HepG2 (cell line): ENCODE measurements around the gene MYOM1. TPM values are rescaled to one million over a fixed set of nuclear protein-coding genes. Genes with fewer than 3 reads are reported as not detected.

Experiments
- ASH2L ChIP-seq: fragments of 300-600, 200-600 bp; sonication (generic); IDR thresholded peaks from 2 replicates; pipeline ENCODE4 v1.7.0; 2017; ENCODE audit warnings: low read depth, mild to moderate bottlenecking, moderate library complexity, mixed read lengths, low read length; ENCODE audit not compliant: insufficient read length
- FOXA3 ChIP-seq: IDR thresholded peaks from 2 replicates; pipeline ENCODE4 v1.6.1; 2016; ENCODE audit warnings: missing genetic modification reagents, missing compliant biosample characterization
- FOXO1 ChIP-seq: sonication (generic); formaldehyde crosslinking; IDR thresholded peaks from 2 replicates; pipeline ENCODE4 v1.4.0; 2020; ENCODE audit warnings: missing genetic modification reagents
- JUNB ChIP-seq: sonication (generic); formaldehyde crosslinking; IDR thresholded peaks from 2 replicates; pipeline ENCODE4 v1.8.0; 2022; ENCODE audit warnings: missing genetic modification reagents, mild to moderate bottlenecking, borderline replicate concordance
- MIXL1 ChIP-seq: IDR thresholded peaks from 2 replicates; pipeline ENCODE4 v1.6.1; 2016
- SALL1 ChIP-seq: sonication (generic); formaldehyde crosslinking; IDR thresholded peaks from 2 replicates; pipeline ENCODE4 v1.8.0; 2022; ENCODE audit warnings: mild to moderate bottlenecking, missing genetic modification reagents
- U2AF1 ChIP-seq: fragments of 200-400 bp; formaldehyde crosslinking; optimal IDR thresholded peaks from 2 replicates; pipeline ENCODE3; 2017; ENCODE audit warnings: mild to moderate bottlenecking, low read depth, low read length
- ZMYM2 ChIP-seq: sonication (generic); formaldehyde crosslinking; IDR thresholded peaks from 2 replicates; pipeline ENCODE4 v1.8.0; 2022; ENCODE audit warnings: mild to moderate bottlenecking, missing genetic modification reagents
- ZNF143 ChIP-seq: sonication (generic); formaldehyde crosslinking; IDR thresholded peaks from 2 replicates; pipeline ENCODE4 v1.4.0; 2020; ENCODE audit warnings: missing genetic modification reagents
- polyA plus RNA-seq, 8 experiments: library from polyadenylated mRNA; depleted of rRNA in 3 of 8; stranded (reverse) in 7 of 8; unstranded in 1 of 8; fragments of >200 nt; fragmentation: Illumina TruSeq in 4 of 8; extraction: Trizol in 4 of 8; gene quantifications; 2 replicates each; pipeline versions ENCODE4 v1.2.1 to v1.2.3, GENCODE V29; 2011 to 2016; ENCODE audit warnings: low read depth in 4 of 8, missing spikeins in 1 of 8, mixed read lengths in 1 of 8; ENCODE audit not compliant: insufficient read depth in 1 of 8
- total RNA-seq, 5 experiments: library from RNA; depleted of rRNA; stranded (reverse); fragments of >200 nt; fragmentation: Illumina TruSeq; extraction: Trizol; gene quantifications; 2 replicates each; pipeline ENCODE4 v1.2.3, GENCODE V29; 2016; ENCODE audit warnings: low read depth in 1 of 5
- TF ChIP-seq, protein P1 (sequence below): sonication (generic); formaldehyde crosslinking; IDR thresholded peaks from 2 replicates; pipeline ENCODE4 v1.4.0; 2020; ENCODE audit warnings: missing genetic modification reagents
- TF ChIP-seq, protein P2 (sequence below): sonication (generic); formaldehyde crosslinking; IDR thresholded peaks from 2 replicates; pipeline ENCODE4 v1.4.0; 2020; ENCODE audit warnings: missing genetic modification reagents
- TF ChIP-seq, protein P3 (sequence below): IDR thresholded peaks from 2 replicates; pipeline ENCODE4 v1.6.1; 2016; ENCODE audit warnings: missing compliant biosample characterization, missing genetic modification reagents, borderline replicate concordance
- TF ChIP-seq, protein P4 (sequence below): sonication (generic); formaldehyde crosslinking; IDR thresholded peaks from 2 replicates; pipeline ENCODE4 v1.4.0; 2020; ENCODE audit warnings: missing genetic modification reagents
- TF ChIP-seq, protein P5 (sequence below): sonication (generic); formaldehyde crosslinking; IDR thresholded peaks from 2 replicates; pipeline ENCODE4 v1.4.0; 2020; ENCODE audit warnings: missing genetic modification reagents, borderline replicate concordance

Gene MYOM1
- total and polyA plus RNA-seq, 2 of the 13 experiments (the other 11 are each of a cell fraction or from before 2014, with no cell fraction given) = 0.46 to 0.98 TPM

DNA sequence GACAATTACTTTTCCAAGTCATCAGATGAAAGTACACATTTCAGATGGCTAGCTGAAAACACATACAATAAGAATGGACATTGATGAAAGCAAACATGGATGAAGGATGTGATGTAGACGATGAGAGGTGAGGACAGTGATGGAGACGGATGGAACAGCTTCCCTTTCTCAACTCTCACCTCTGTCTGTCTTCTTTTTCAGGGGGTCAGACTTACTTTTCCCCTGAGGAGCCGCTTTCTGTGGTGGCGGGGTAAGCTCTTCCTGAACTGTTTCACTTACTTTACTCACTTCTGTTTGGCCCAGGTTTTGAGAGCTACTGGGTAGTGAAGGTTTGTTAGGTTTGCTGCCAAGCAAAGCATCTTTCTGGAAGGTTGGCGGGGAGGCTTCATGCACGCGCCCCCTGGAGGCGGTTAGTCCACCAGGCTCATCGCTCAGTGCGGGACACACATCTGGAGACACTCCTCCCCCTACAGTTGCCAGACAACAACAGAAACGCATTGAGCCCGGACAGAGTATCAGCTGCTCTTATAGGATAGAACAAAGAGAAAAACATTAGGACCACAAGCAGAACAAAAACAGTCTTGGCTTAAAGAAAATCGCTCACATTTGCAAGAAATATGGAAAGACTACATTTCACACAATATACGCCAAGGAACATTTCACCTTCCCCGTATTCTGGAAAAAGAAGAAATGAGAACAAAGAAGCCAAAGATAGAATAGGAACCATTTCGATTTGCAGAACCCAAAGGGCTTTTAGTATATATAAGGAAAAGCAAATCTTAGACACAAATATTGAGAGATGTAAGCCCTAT, 90.5 kb downstream of the MYOM1 start (continued):
- TF ChIP-seq, protein P1, sequence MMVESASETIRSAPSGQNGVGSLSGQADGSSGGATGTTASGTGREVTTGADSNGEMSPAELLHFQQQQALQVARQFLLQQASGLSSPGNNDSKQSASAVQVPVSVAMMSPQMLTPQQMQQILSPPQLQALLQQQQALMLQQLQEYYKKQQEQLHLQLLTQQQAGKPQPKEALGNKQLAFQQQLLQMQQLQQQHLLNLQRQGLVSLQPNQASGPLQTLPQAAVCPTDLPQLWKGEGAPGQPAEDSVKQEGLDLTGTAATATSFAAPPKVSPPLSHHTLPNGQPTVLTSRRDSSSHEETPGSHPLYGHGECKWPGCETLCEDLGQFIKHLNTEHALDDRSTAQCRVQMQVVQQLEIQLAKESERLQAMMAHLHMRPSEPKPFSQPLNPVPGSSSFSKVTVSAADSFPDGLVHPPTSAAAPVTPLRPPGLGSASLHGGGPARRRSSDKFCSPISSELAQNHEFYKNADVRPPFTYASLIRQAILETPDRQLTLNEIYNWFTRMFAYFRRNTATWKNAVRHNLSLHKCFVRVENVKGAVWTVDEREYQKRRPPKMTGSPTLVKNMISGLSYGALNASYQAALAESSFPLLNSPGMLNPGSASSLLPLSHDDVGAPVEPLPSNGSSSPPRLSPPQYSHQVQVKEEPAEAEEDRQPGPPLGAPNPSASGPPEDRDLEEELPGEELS = peak; percentile 35; the same call in 1 of the 2 replicates
- TF ChIP-seq FOXA3 = peak; percentile 39; the same call in 1 of the 2 replicates
- TF ChIP-seq ZMYM2 (CRISPR knock-in tag) = 0 out of 2 replicates have a peak, but pooled peaks have one; percentile 32
- TF ChIP-seq MIXL1 (CRISPR knock-in tag) = peak; percentile 48; the same call in 1 of the 2 replicates
- no peak for TF ChIP-seq JUNB (CRISPR knock-in tag)
- TF ChIP-seq, protein P2, sequence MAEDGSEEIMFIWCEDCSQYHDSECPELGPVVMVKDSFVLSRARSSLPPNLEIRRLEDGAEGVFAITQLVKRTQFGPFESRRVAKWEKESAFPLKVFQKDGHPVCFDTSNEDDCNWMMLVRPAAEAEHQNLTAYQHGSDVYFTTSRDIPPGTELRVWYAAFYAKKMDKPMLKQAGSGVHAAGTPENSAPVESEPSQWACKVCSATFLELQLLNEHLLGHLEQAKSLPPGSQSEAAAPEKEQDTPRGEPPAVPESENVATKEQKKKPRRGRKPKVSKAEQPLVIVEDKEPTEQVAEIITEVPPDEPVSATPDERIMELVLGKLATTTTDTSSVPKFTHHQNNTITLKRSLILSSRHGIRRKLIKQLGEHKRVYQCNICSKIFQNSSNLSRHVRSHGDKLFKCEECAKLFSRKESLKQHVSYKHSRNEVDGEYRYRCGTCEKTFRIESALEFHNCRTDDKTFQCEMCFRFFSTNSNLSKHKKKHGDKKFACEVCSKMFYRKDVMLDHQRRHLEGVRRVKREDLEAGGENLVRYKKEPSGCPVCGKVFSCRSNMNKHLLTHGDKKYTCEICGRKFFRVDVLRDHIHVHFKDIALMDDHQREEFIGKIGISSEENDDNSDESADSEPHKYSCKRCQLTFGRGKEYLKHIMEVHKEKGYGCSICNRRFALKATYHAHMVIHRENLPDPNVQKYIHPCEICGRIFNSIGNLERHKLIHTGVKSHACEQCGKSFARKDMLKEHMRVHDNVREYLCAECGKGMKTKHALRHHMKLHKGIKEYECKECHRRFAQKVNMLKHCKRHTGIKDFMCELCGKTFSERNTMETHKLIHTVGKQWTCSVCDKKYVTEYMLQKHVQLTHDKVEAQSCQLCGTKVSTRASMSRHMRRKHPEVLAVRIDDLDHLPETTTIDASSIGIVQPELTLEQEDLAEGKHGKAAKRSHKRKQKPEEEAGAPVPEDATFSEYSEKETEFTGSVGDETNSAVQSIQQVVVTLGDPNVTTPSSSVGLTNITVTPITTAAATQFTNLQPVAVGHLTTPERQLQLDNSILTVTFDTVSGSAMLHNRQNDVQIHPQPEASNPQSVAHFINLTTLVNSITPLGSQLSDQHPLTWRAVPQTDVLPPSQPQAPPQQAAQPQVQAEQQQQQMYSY (CRISPR knock-in tag) = no peak
- no peak for TF ChIP-seq ZNF143 (CRISPR knock-in tag)
- TF ChIP-seq, protein P3, sequence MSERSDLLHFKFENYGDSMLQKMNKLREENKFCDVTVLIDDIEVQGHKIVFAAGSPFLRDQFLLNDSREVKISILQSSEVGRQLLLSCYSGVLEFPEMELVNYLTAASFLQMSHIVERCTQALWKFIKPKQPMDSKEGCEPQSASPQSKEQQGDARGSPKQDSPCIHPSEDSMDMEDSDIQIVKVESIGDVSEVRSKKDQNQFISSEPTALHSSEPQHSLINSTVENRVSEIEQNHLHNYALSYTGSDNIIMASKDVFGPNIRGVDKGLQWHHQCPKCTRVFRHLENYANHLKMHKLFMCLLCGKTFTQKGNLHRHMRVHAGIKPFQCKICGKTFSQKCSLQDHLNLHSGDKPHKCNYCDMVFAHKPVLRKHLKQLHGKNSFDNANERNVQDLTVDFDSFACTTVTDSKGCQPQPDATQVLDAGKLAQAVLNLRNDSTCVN = peak; percentile 54; the same call in 1 of the 2 replicates
- TF ChIP-seq, protein P4, sequence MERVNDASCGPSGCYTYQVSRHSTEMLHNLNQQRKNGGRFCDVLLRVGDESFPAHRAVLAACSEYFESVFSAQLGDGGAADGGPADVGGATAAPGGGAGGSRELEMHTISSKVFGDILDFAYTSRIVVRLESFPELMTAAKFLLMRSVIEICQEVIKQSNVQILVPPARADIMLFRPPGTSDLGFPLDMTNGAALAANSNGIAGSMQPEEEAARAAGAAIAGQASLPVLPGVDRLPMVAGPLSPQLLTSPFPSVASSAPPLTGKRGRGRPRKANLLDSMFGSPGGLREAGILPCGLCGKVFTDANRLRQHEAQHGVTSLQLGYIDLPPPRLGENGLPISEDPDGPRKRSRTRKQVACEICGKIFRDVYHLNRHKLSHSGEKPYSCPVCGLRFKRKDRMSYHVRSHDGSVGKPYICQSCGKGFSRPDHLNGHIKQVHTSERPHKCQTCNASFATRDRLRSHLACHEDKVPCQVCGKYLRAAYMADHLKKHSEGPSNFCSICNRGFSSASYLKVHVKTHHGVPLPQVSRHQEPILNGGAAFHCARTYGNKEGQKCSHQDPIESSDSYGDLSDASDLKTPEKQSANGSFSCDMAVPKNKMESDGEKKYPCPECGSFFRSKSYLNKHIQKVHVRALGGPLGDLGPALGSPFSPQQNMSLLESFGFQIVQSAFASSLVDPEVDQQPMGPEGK (CRISPR knock-in tag) = peak; percentile 75
- TF ChIP-seq SALL1 = peak; percentile 88
- peak; percentile 83 for TF ChIP-seq FOXO1 (CRISPR knock-in tag)
- TF ChIP-seq ASH2L = peak; percentile 21
- no peak for TF ChIP-seq U2AF1
- TF ChIP-seq, protein P5, sequence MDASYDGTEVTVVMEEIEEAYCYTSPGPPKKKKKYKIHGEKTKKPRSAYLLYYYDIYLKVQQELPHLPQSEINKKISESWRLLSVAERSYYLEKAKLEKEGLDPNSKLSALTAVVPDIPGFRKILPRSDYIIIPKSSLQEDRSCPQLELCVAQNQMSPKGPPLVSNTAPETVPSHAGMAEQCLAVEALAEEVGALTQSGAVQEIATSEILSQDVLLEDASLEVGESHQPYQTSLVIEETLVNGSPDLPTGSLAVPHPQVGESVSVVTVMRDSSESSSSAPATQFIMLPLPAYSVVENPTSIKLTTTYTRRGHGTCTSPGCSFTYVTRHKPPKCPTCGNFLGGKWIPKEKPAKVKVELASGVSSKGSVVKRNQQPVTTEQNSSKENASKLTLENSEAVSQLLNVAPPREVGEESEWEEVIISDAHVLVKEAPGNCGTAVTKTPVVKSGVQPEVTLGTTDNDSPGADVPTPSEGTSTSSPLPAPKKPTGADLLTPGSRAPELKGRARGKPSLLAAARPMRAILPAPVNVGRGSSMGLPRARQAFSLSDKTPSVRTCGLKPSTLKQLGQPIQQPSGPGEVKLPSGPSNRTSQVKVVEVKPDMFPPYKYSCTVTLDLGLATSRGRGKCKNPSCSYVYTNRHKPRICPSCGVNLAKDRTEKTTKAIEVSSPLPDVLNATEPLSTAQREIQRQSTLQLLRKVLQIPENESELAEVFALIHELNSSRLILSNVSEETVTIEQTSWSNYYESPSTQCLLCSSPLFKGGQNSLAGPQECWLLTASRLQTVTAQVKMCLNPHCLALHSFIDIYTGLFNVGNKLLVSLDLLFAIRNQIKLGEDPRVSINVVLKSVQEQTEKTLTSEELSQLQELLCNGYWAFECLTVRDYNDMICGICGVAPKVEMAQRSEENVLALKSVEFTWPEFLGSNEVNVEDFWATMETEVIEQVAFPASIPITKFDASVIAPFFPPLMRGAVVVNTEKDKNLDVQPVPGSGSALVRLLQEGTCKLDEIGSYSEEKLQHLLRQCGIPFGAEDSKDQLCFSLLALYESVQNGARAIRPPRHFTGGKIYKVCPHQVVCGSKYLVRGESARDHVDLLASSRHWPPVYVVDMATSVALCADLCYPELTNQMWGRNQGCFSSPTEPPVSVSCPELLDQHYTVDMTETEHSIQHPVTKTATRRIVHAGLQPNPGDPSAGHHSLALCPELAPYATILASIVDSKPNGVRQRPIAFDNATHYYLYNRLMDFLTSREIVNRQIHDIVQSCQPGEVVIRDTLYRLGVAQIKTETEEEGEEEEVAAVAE (CRISPR knock-in tag) = peak; percentile 76; the same call in 1 of the 2 replicates
